GM12891 (cell line): ENCODE measurements around the gene XK. TPM values are rescaled to one million over a fixed set of nuclear protein-coding genes. Genes with fewer than 3 reads are reported as not detected.
A peak's percentile ranks its signal among the peaks of the same experiment; 100 is the strongest.
"Not testable (repeated sequence)": the region's sequence is repeated elsewhere in the genome, so short reads cannot be mapped to it uniquely, and the experiment has no call there.

Experiments used
- DNase-seq: peaks from one replicate; pipeline ENCODE4 v3.0.0; 2011; ENCODE audit warnings: low spot score; ENCODE audit not compliant: insufficient read length
- FAIRE-seq: peaks from 2 replicates; lab custom pipeline; 2011; peaks lifted over from hg19 to GRCh38; lab: Jason Lieb, UNC
- PAX5 ChIP-seq: IDR thresholded peaks from 2 replicates; pipeline ENCODE4 v1.6.1; 2011; ENCODE audit warnings: low read length, moderate library complexity, mild to moderate bottlenecking; ENCODE audit not compliant: insufficient read depth, severe bottlenecking
- POLR2A ChIP-seq: IDR thresholded peaks from 2 replicates; pipeline ENCODE4 v1.6.1; 2011; ENCODE audit warnings: low read depth, low read length, control low read depth
- POLR2AphosphoS5 ChIP-seq: IDR thresholded peaks from 2 replicates; pipeline ENCODE4 v1.6.1; 2011; ENCODE audit warnings: low read depth, low read length, control low read depth
- POU2F2 ChIP-seq: IDR thresholded peaks from 2 replicates; pipeline ENCODE4 v1.6.1; 2011; ENCODE audit warnings: low read depth, mild to moderate bottlenecking, control low read depth, low read length, moderate library complexity
- SPI1 ChIP-seq: IDR thresholded peaks from 2 replicates; pipeline ENCODE4 v1.6.1; 2011; ENCODE audit warnings: low read depth, low read length, control low read depth
- TAF1 ChIP-seq: IDR thresholded peaks from 2 replicates; pipeline ENCODE4 v1.6.1; 2011; ENCODE audit warnings: low read depth, low read length, control low read depth
- polyA plus RNA-seq: library from polyadenylated mRNA; unstranded; fragments of >200 nt; gene quantifications from one replicate; pipeline ENCODE4 v1.2.1, GENCODE V29; 2012; ENCODE audit warnings: low read depth, missing spikeins, inconsistent platforms; ENCODE audit not compliant: missing spikeins

Gene XK
- polyA plus RNA-seq = 0.12 TPM

GRCh38 chrX:37685381-37686359 is at the start of gene XK:
Gene XK, plus strand, starts transcription at chrX:37685791. Its CDS starts 171 bp downstream, at chrX:37685962.
- DNase-seq = peak; percentile 13
- TF ChIP-seq POU2F2 (no peak), SPI1 (no peak), POLR2AphosphoS5 (no peak), POLR2A (no peak), PAX5 (no peak), TAF1 (no peak)
- peak; percentile 97 for FAIRE-seq

DNA sequence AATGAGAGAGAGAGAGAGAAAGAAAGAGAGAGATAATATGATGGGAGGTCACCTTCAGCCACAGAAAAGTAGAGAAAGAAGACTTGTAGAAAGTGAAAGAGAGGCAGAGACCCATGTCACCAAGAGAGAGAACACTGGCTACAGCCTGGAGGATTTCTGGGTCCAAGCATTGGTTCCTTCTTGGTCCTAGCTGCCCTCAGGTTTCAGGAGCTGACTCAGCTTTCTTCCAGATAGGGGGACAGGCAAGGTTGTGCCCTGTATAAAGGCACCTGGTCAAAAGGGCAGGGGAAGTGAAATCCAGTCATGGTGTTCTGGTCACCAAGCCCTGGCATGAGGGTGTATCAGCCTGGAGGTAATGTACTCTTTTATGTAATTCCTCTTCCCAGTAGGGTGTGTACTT is 47.5 kb upstream of the XK start:
- FAIRE-seq (no peak), DNase-seq (no peak)
- TF ChIP-seq POLR2AphosphoS5 (no peak), PAX5 (no peak), SPI1 (no peak), POLR2A (no peak), TAF1 (no peak), POU2F2 (no peak)

- no peak for FAIRE-seq
- no peak for TF ChIP-seq TAF1
- no peak for TF ChIP-seq POU2F2
- TF ChIP-seq SPI1 = no peak
- TF ChIP-seq POLR2A = no peak
- no peak for TF ChIP-seq POLR2AphosphoS5
- no peak for TF ChIP-seq PAX5
These were observed 45.4 kb upstream of the XK start for GRCh38 chrX:37640142-37640541.

DNA sequence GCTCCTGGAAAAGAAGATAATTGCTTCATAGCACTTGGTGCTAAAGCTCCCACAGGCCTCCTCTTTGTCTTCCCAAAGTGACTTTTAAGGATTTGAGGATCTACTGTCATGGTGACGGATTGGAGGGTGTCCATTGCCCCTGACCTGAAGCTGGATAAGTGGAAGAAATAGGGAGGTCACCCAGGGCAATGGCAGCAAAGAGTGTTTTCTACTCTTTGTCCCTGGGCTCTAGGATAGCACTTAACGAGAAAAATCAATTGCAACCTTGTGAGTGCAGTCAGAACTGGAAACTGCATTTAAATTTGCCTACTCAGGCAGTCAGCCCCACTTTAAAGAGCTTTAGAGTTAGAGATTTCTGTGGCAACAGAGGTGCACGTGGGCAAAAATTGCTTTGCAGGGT is 43.7 kb upstream of the XK start:
- DNase-seq (no peak), FAIRE-seq (no peak)
- TF ChIP-seq POLR2AphosphoS5 (no peak), TAF1 (no peak), POLR2A (no peak), POU2F2 (no peak), SPI1 (no peak), PAX5 (no peak)

More at GRCh38 chrX:37640142-37640541, 45.4 kb upstream of the XK start:
- DNase-seq = no peak

- DNase-seq = no peak
- no peak for TF ChIP-seq TAF1
- no peak for TF ChIP-seq POU2F2
- no peak for TF ChIP-seq PAX5
- FAIRE-seq = no peak
These were observed 40.9 kb upstream of the XK start for GRCh38 chrX:37644381-37645305.

DNA sequence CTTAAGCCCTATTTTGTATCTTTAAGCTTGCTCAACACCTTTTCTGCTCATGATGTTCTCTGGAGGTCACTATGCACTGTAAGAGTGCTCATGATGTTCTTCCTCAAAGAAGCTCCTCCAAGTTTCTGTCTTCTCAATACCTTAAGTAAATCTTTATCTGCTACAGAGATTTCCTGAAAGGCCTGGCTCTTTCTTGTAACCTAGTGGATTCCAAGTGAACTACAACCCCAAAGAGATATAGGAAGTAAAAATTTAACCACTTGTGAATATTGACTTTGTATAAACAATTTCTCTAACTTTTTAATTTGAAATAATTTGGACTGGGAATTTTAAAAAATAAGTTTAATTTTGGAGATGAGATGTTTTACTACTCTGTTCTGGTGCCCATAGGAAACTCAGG is 39.3 kb upstream of the XK start:
- TF ChIP-seq POLR2AphosphoS5 (no peak), PAX5 (no peak), TAF1 (no peak), POU2F2 (no peak), SPI1 (no peak), POLR2A (no peak)
- FAIRE-seq = no peak
- DNase-seq = no peak

DNA sequence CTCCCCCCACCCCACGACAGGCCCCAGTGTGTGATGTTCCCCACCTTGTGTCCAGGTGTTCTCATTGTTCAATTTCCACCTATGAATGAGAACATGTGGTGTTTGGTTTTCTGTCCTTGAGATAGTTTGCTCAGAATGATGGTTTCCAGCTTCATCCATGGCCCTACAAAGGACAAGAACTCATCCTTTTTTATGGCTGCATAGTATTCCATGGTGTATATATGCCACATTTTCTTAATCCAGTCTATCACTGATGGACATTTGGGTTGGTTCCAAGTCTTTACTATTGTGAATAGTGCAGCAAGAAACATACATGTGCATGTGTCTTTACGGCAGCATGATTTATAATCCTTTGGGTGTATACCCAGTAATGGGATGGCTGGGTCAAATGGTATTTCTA is 34.7 kb upstream of the XK start:
- not testable (repeated sequence) for DNase-seq, FAIRE-seq

DNA sequence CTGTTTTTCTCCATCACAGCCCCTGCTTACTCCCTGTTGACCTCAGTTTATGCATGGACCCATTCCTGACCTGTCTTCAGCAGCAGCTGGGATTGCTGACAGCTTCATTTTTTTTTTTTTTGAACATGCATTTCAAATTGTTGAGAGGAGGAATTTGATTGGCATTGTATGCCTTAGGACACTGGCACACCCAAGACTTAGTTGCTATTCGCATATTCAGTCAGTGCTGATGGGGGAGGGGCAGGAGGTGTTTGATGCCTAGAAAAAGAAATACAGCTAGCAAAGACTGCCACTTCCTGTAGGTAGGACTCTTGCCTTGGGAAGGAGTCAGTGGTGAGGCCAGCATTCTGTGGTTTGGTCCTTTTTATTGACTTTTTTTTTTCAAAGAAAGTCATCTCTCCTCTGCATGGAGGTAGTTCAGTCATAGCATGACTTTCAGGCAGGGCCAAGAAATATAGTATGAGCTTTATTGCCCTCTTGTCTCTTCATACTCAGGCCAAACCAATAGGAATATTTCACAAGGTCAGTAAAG is 33.6 kb upstream of the XK start:
- TF ChIP-seq PAX5 (no peak), POU2F2 (no peak), POLR2A (no peak), TAF1 (no peak), SPI1 (no peak), POLR2AphosphoS5 (no peak)
- DNase-seq = no peak
- no peak for FAIRE-seq
